ENCODE measurements around the gene RAB28. TPM values are rescaled to one million over a fixed set of nuclear protein-coding genes. Genes with fewer than 3 reads are reported as not detected.
A peak's percentile ranks its signal among the peaks of the same experiment; 100 is the strongest.

RAB28 gene
- total RNA-seq: 16.0 and 16.7 TPM in 2 replicates

- peak; percentile 69 for DNase-seq (ENCODE audit: low read depth)
- TF ChIP-seq CTCF (conservative IDR thresholded peaks at IDR 0.05; ENCODE audit: low read depth, low read length): no peak
- H3K4me3 ChIP-seq (ENCODE audit: low read depth, low read length): peak within 1 kb of the TSS; percentile 77
Measured at GRCh38 chr4:13484122-13484748, at the start of gene RAB28. Gene RAB28, minus strand, starts transcription at chr4:13484340.

- TF ChIP-seq CTCF (conservative IDR thresholded peaks at IDR 0.05; ENCODE audit: low read depth, low read length): no peak
- no peak for DNase-seq (ENCODE audit: low read depth)
Measured at GRCh38 chr4:13531625-13531998, 47.5 kb upstream of the RAB28 start.

GRCh38 chr4:13530823-13531624 is 46.9 kb upstream of the RAB28 start:
- no peak overlapping the region for H3K4me3 ChIP-seq (ENCODE audit: low read depth, low read length)
- no peak for TF ChIP-seq CTCF (conservative IDR thresholded peaks at IDR 0.05; ENCODE audit: low read depth, low read length)
- DNase-seq (ENCODE audit: low read depth): no peak

More at GRCh38 chr4:13531625-13531998, 47.5 kb upstream of the RAB28 start:
- H3K4me3 ChIP-seq (ENCODE audit: low read depth, low read length): no peak overlapping the region

- no peak overlapping the region for H3K4me3 ChIP-seq (ENCODE audit: low read depth, low read length)
- no peak for DNase-seq (ENCODE audit: low read depth)
- no peak for TF ChIP-seq CTCF (conservative IDR thresholded peaks at IDR 0.05; ENCODE audit: low read depth, low read length)
Measured at GRCh38 chr4:13529128-13529919, 45.2 kb upstream of the RAB28 start.

- no peak for TF ChIP-seq CTCF (conservative IDR thresholded peaks at IDR 0.05; ENCODE audit: low read depth, low read length)
- no peak for DNase-seq (ENCODE audit: low read depth)
- no peak overlapping the region for H3K4me3 ChIP-seq (ENCODE audit: low read depth, low read length)
Measured at GRCh38 chr4:13528821-13529127, 44.6 kb upstream of the RAB28 start.

- no peak for TF ChIP-seq CTCF (conservative IDR thresholded peaks at IDR 0.05; ENCODE audit: low read depth, low read length)
- H3K4me3 ChIP-seq (ENCODE audit: low read depth, low read length): no peak overlapping the region
- no peak for DNase-seq (ENCODE audit: low read depth)
Measured at GRCh38 chr4:13527981-13528820, 44.1 kb upstream of the RAB28 start.
